IMR-90 (cell line): ENCODE measurements around the gene CCDC136. TPM values are rescaled to one million over a fixed set of nuclear protein-coding genes. Genes with fewer than 3 reads are reported as not detected.

Experiments used
- ATAC-seq: fragments of 200-7000 bp; cut with Tn5 transposase; 2 replicates; pipeline ENCODE4 v1.9.1; 2020; ENCODE audit warnings: low read depth, mild to moderate bottlenecking, moderate library complexity
- BruUV-seq: library from RNA; stranded (reverse); fragments of 400-500 nt; replicated peaks from 2 replicates; lab custom pipeline; 2021; lab: Mats Ljungman, UMichigan
- CTCF ChIA-PET: fragments of 300-600 bp; formaldehyde crosslinking; extraction: SDS; loops from one replicate; lab custom pipeline; 2021; ENCODE audit warnings: antibody characterized with exemption; lab: Yijun Ruan, JAX
- POLR2A ChIA-PET: fragments of 300-600 bp; sonication (Branson Sonifier 250); formaldehyde crosslinking; loops from one replicate; lab custom pipeline; 2022; ENCODE audit warnings: antibody characterized with exemption; ENCODE audit not compliant: unreplicated experiment; lab: Charles Lee
- DNase-seq: peaks from one replicate; pipeline ENCODE4 v3.0.0; 2013
- H2AFZ ChIP-seq: replicated peaks from 2 replicates; pipeline ENCODE3; 2013; ENCODE audit warnings: low read length, mild to moderate bottlenecking; ENCODE audit not compliant: poor library complexity
- H2AK5ac ChIP-seq: 2 replicates; pipeline ENCODE4 v1.6.1; 2013; ENCODE audit warnings: low read depth, low read length, inconsistent platforms
- H2AK9ac ChIP-seq: replicated peaks from 2 replicates; pipeline ENCODE3; 2013; ENCODE audit warnings: mild to moderate bottlenecking, low read depth, low read length, moderate library complexity; ENCODE audit not compliant: poor library complexity
- H2BK120ac ChIP-seq: 2 replicates; pipeline ENCODE4 v1.6.1; 2013; ENCODE audit warnings: low read depth, low read length, inconsistent platforms
- H2BK15ac ChIP-seq: 3 replicates; pipeline ENCODE4 v1.6.1; 2013; ENCODE audit warnings: low read depth, low read length, inconsistent platforms
- H2BK20ac ChIP-seq: 2 replicates; pipeline ENCODE4 v1.6.1; 2013; ENCODE audit warnings: low read depth, mild to moderate bottlenecking, inconsistent platforms, low read length, moderate library complexity
- H2BK5ac ChIP-seq: 2 replicates; pipeline ENCODE4 v1.6.1; 2013; ENCODE audit warnings: mild to moderate bottlenecking, low read depth, low read length, inconsistent platforms; ENCODE audit not compliant: poor library complexity, severe bottlenecking
- H3K14ac ChIP-seq: replicated peaks from 2 replicates; pipeline ENCODE4 v1.6.1; 2013; ENCODE audit warnings: low read depth, low read length, inconsistent platforms
- H3K18ac ChIP-seq: 2 replicates; pipeline ENCODE4 v1.6.1; 2013; ENCODE audit warnings: low read depth, low read length, control low read depth
- H3K23ac ChIP-seq: 2 replicates; pipeline ENCODE4 v1.6.1; 2013; ENCODE audit warnings: low read depth, low read length, inconsistent platforms
- H3K27ac ChIP-seq: 2 replicates; pipeline ENCODE4 v1.5.1; 2013; ENCODE audit warnings: mild to moderate bottlenecking, control low read depth, low read length; ENCODE audit not compliant: insufficient read depth
- H3K27me3 ChIP-seq: 2 replicates; pipeline ENCODE4 v1.6.1; 2013; ENCODE audit warnings: low read length; ENCODE audit not compliant: control insufficient read depth, insufficient read depth
- H3K36me3 ChIP-seq: 2 replicates; pipeline ENCODE4 v1.6.1; 2013; ENCODE audit warnings: low read length, mixed read lengths; ENCODE audit not compliant: control insufficient read depth, insufficient read depth
- H3K4ac ChIP-seq: 2 replicates; pipeline ENCODE4 v1.6.1; 2013; ENCODE audit warnings: low read depth, low read length, inconsistent platforms
- H3K4me1 ChIP-seq: 2 replicates; pipeline ENCODE4 v1.6.1; 2013; ENCODE audit warnings: low read length, mixed read lengths; ENCODE audit not compliant: control insufficient read depth, insufficient read depth
- H3K4me2 ChIP-seq: 2 replicates; pipeline ENCODE4 v1.6.1; 2013; ENCODE audit warnings: low read depth, mild to moderate bottlenecking, control low read depth, low read length, moderate library complexity
- H3K4me3 ChIP-seq: 2 replicates; pipeline ENCODE4 v1.5.1; 2013; ENCODE audit warnings: low read depth, mild to moderate bottlenecking, control low read depth, low read length, moderate library complexity; ENCODE audit not compliant: insufficient read depth
- H3K56ac ChIP-seq: 2 replicates; pipeline ENCODE4 v1.6.1; 2013; ENCODE audit warnings: low read length, inconsistent platforms; ENCODE audit not compliant: insufficient read depth; ENCODE audit errors: extremely low read depth
- H3K79me1 ChIP-seq, 2 experiments: 2 replicates each; pipeline ENCODE4 v1.6.1; 2013; ENCODE audit warnings: low read length in 2 of 2, inconsistent platforms in 1 of 2, low read depth in 1 of 2
- H3K9ac ChIP-seq: 2 replicates; pipeline ENCODE4 v1.6.1; 2013; ENCODE audit warnings: low read depth, low read length, control low read depth
- H3K9me1 ChIP-seq: 2 replicates; pipeline ENCODE4 v1.6.1; 2013; ENCODE audit warnings: low read length, inconsistent platforms; ENCODE audit not compliant: insufficient read depth
- H3K9me3 ChIP-seq: 2 replicates; pipeline ENCODE4 v1.6.1; 2013; ENCODE audit warnings: low read length; ENCODE audit not compliant: control insufficient read depth, insufficient read depth
- H4K20me1 ChIP-seq: 2 replicates; pipeline ENCODE4 v1.6.1; 2013; ENCODE audit warnings: low read length, inconsistent platforms; ENCODE audit not compliant: insufficient read depth
- H4K5ac ChIP-seq: 2 replicates; pipeline ENCODE4 v1.6.1; 2013; ENCODE audit warnings: mild to moderate bottlenecking, low read depth, low read length, control low read depth
- H4K8ac ChIP-seq, 2 experiments: 2 replicates each; pipeline ENCODE4 v1.6.1; 2013; ENCODE audit warnings: low read depth in 2 of 2, low read length in 2 of 2, control low read depth in 1 of 2, inconsistent platforms in 1 of 2
- H4K91ac ChIP-seq: 2 replicates; pipeline ENCODE4 v1.6.1; 2013; ENCODE audit warnings: low read depth, low read length, inconsistent platforms; ENCODE audit not compliant: insufficient read depth
- BHLHE40 ChIP-seq: fragments of 150-350 bp; IDR thresholded peaks from 2 replicates; pipeline ENCODE4 v1.6.1; 2016; ENCODE audit warnings: mild to moderate bottlenecking, low read depth, low read length
- FOS ChIP-seq: fragments of 150-350 bp; IDR thresholded peaks from 2 replicates; pipeline ENCODE4 v1.6.1; 2016; ENCODE audit warnings: low read depth, low read length
- MAFK ChIP-seq: IDR thresholded peaks from 2 replicates; pipeline ENCODE4 v1.6.1; 2012; ENCODE audit warnings: low read depth, low read length, improper control_type of control experiment
- MAZ ChIP-seq: IDR thresholded peaks from 2 replicates; pipeline ENCODE4 v1.6.1; 2012; ENCODE audit warnings: low read depth, mild to moderate bottlenecking, low read length, improper control_type of control experiment, moderate library complexity, borderline replicate concordance
- RAD21 ChIP-seq: IDR thresholded peaks from 2 replicates; pipeline ENCODE4 v1.6.1; 2012; ENCODE audit warnings: low read length, improper control_type of control experiment
- RCOR1 ChIP-seq: IDR thresholded peaks from 2 replicates; pipeline ENCODE4 v1.6.1; 2012; ENCODE audit warnings: mild to moderate bottlenecking, low read length, improper control_type of control experiment; ENCODE audit not compliant: insufficient replicate concordance
- RFX5 ChIP-seq: IDR thresholded peaks from 2 replicates; pipeline ENCODE4 v1.8.0; 2012; ENCODE audit warnings: low read depth, mild to moderate bottlenecking, low read length, moderate library complexity
- SMC3 ChIP-seq: fragments of 150-350 bp; IDR thresholded peaks from 2 replicates; pipeline ENCODE4 v1.6.1; 2016; ENCODE audit warnings: low read depth, mild to moderate bottlenecking, antibody characterized with exemption, low read length, moderate library complexity
- WGBS, 2 experiments: methylation state at CpG; one replicate each; pipeline versions ENCODE4 v1.1.5 to v1.1.7; 2013; ENCODE audit warnings: missing lambda C conversion rate in 2 of 2; ENCODE audit not compliant: insufficient read length in 1 of 2; ENCODE audit errors: extremely low coverage in 2 of 2; 5-methylcytosine and 5-hydroxymethylcytosine counted together
- dilution Hi-C: fragments of 300-500 bp; cut with HindIII; formaldehyde crosslinking; loops from one replicate; pipeline ENCODE4 v1.14.3; 2018; ENCODE audit warnings: low sequenced_read_pairs; ENCODE audit not compliant: unreplicated experiment
- in situ Hi-C: fragments of 300-500 bp; cut with MboI; formaldehyde crosslinking; loops from 3 replicates; pipeline ENCODE4 v1.14.3; 2019; ENCODE audit warnings: low sequenced_read_pairs, inconsistent platforms, mixed read lengths
- intact Hi-C: fragments of 100-400 bp; cut with micrococcal nuclease; formaldehyde crosslinking; loops from 2 replicates; pipeline ENCODE4 v1.10.0; 2022
- polyA plus RNA-seq, 3 experiments: library from polyadenylated mRNA; depleted of rRNA; stranded (reverse); fragments of >200 nt; gene quantifications; 2 replicates each; pipeline ENCODE4 v1.2.3, GENCODE V29; 2012; ENCODE audit warnings: low replicate concordance in 1 of 3
- total RNA-seq: library from RNA; depleted of rRNA; stranded (reverse); fragments of >200 nt; gene quantifications from 2 replicates; pipeline ENCODE4 v1.2.3, GENCODE V29; 2012
- TF ChIP-seq, protein P1 (sequence below): fragments of 150-350 bp; IDR thresholded peaks from 2 replicates; pipeline ENCODE4 v1.6.1; 2017; ENCODE audit warnings: mild to moderate bottlenecking, antibody characterized with exemption, low read length, low read depth
- TF ChIP-seq, protein P2 (sequence below): conservative IDR thresholded peaks from 2 replicates; pipeline ENCODE4 v1.5.1; 2012; ENCODE audit warnings: mild to moderate bottlenecking, low read depth, low read length, improper control_type of control experiment

CCDC136 gene
- total and polyA plus RNA-seq, 2 of the 4 experiments (the other 2 are of a cell fraction): 7.7 to 18.0 TPM

DNA sequence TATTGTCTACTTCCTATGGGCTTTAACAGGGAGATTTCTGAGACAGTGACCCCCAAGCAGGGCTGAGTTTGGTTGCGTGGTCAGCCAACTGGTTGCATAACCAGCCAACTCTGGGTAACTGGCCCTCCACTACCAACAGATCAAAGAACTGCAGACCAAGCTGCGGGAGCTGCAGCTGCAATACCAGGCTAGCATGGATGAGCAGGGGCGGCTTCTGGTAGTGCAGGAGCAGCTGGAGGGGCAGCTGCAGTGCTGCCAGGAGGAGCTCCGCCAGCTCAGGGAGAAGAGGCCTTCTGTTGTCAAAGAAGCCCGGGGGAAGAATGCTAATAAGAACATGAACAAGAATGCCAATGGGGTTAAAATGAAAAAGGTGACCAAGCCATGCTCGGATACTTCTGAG lies 22.7 kb downstream of the CCDC136 start:
- intact Hi-C loops: no loop called here

More for the DNA sequence above, 22.7 kb downstream of the CCDC136 start:
- Histone ChIP-seq H3K4ac (no peak overlapping the region), H3K9me1 (peaks cover 6% of the 10 kb centered on the region), H3K4me3 (no peak overlapping the region), H3K27me3 (no peaks in the 10 kb centered on the region), H3K36me3 (peaks cover 2% of the 10 kb centered on the region; the same call in 1 of the 2 replicates), H3K4me1 (peaks cover 10% of the 10 kb centered on the region), H3K9me3 (no peaks in the 10 kb centered on the region), H2BK5ac (no peak overlapping the region), H2AK9ac (no peak overlapping the region), H3K79me1 (no peaks in the 10 kb centered on the region; a peak in 1 of 4 replicates), H2BK20ac (no peak overlapping the region), H3K9ac (no peak overlapping the region), H2AK5ac (no peak overlapping the region), H4K20me1 (no peaks in the 10 kb centered on the region), H2BK15ac (no peak overlapping the region), H2AFZ (no peak overlapping the region), H3K23ac (no peak overlapping the region), H3K14ac (no peak overlapping the region), H3K4me2 (no peak overlapping the region), H2BK120ac (no peak overlapping the region), H4K8ac (no peak overlapping the region), H4K91ac (no peak overlapping the region), H4K5ac (no peak overlapping the region), H3K18ac (no peak overlapping the region), H3K27ac (no peak overlapping the region), H3K56ac (no peak overlapping the region)
- no TSS peak for BruUV-seq
- ChIA-PET CTCF (no interaction called here), POLR2A (interaction anchor here (0.6 kb wide), 1 partner anchor 16 kb away, joined by 3 read pairs; no protein-coding TSS in a partner anchor)
- DNase-seq (no peak), ATAC-seq (no peak)
- TF ChIP-seq BHLHE40 (no peak), RCOR1 (no peak), FOS (no peak), RFX5 (no peak), MAZ (no peak), RAD21 (no peak), SMC3 (no peak), MAFK (no peak)
- TF ChIP-seq, protein P1, sequence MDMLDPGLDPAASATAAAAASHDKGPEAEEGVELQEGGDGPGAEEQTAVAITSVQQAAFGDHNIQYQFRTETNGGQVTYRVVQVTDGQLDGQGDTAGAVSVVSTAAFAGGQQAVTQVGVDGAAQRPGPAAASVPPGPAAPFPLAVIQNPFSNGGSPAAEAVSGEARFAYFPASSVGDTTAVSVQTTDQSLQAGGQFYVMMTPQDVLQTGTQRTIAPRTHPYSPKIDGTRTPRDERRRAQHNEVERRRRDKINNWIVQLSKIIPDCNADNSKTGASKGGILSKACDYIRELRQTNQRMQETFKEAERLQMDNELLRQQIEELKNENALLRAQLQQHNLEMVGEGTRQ: no peak
- TF ChIP-seq, protein P2, sequence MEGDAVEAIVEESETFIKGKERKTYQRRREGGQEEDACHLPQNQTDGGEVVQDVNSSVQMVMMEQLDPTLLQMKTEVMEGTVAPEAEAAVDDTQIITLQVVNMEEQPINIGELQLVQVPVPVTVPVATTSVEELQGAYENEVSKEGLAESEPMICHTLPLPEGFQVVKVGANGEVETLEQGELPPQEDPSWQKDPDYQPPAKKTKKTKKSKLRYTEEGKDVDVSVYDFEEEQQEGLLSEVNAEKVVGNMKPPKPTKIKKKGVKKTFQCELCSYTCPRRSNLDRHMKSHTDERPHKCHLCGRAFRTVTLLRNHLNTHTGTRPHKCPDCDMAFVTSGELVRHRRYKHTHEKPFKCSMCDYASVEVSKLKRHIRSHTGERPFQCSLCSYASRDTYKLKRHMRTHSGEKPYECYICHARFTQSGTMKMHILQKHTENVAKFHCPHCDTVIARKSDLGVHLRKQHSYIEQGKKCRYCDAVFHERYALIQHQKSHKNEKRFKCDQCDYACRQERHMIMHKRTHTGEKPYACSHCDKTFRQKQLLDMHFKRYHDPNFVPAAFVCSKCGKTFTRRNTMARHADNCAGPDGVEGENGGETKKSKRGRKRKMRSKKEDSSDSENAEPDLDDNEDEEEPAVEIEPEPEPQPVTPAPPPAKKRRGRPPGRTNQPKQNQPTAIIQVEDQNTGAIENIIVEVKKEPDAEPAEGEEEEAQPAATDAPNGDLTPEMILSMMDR: no peak
- in situ Hi-C loops: no loop called here
- dilution Hi-C loops: no loop called here
- 100% methylated on average over 1 of the region's 6 CpGs; no CpG with 5 or more reads in 1 of the 2 experiments for WGBS, 2 experiments
